Mucosa of rectum (tissue), 2 donors: Measurements from ENCODE around the gene B9D1.
A peak's percentile ranks its signal among the peaks of the same experiment; 100 is the strongest.
"Not testable (repeated sequence)": the region's sequence is repeated elsewhere in the genome, so short reads cannot be mapped to it uniquely, and the experiment has no call there.

Experiments used
- H3K27ac ChIP-seq, 2 donors: one replicate each; pipeline ENCODE4 v1.7.0; 2013; ENCODE audit warnings: inconsistent platforms in 2 of 2, low read depth in 2 of 2, low read length in 2 of 2
- H3K27me3 ChIP-seq, 2 donors: one replicate each; pipeline ENCODE4 v1.7.0; 2013; ENCODE audit warnings: low read length in 2 of 2; ENCODE audit not compliant: control insufficient read depth in 2 of 2, insufficient read depth in 2 of 2
- H3K36me3 ChIP-seq, 2 donors: one replicate each; pipeline ENCODE4 v1.7.0; 2013; ENCODE audit warnings: low read length in 2 of 2; ENCODE audit not compliant: control insufficient read depth in 2 of 2, insufficient read depth in 2 of 2
- H3K4me1 ChIP-seq, 2 donors: one replicate each; pipeline ENCODE4 v1.7.0; 2013; ENCODE audit warnings: low read length in 2 of 2, mild to moderate bottlenecking in 1 of 2; ENCODE audit not compliant: control insufficient read depth in 2 of 2, insufficient read depth in 2 of 2
- H3K4me3 ChIP-seq, 2 donors: one replicate each; pipeline ENCODE4 v1.7.0; 2013; ENCODE audit warnings: low read length in 2 of 2
- H3K9ac ChIP-seq, 2 donors: one replicate each; pipeline ENCODE4 v1.7.0; 2013; ENCODE audit warnings: low read length in 2 of 2, low read depth in 1 of 2, mild to moderate bottlenecking in 1 of 2
- H3K9me3 ChIP-seq, 2 donors: one replicate each; pipeline ENCODE4 v1.7.0; 2013; ENCODE audit warnings: low read length in 2 of 2; ENCODE audit not compliant: control insufficient read depth in 2 of 2
- donor health status: healthy.
- donor health status: Normal muscosa, but diverticular disease.

B9D1 gene

DNA sequence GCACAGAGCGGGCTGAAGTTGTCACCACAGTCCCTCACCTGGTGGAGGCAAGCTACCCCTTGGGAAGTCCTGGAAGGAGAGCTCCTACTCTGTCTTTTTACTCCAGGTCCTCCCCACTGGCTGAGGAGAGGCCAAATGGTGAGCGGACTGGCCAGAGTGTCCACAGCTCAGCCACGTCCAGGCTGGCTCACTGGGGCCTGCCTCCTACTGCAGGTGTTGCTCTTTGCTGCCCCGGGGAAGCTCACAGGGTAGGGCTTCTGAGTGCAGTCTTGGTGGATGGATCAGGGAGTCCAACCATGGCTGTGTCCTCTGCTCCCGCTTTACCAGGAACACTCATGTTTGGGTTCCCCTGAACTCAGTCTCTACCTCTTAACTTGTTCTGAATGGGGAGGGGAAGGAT, 2.7 kb downstream of the B9D1 start:
- peaks cover 0 to 4% of the 10 kb centered on the region in 2 donors for H3K36me3 ChIP-seq
- no peak overlapping the region for H3K27ac ChIP-seq
- peaks cover 6 to 11% of the 10 kb centered on the region in 2 donors for H3K4me1 ChIP-seq
- H3K9ac ChIP-seq: no peak overlapping the region
- H3K27me3 ChIP-seq: no peaks in the 10 kb centered on the region
- H3K4me3 ChIP-seq: no peak overlapping the region
- H3K9me3 ChIP-seq: no peaks in the 10 kb centered on the region

DNA sequence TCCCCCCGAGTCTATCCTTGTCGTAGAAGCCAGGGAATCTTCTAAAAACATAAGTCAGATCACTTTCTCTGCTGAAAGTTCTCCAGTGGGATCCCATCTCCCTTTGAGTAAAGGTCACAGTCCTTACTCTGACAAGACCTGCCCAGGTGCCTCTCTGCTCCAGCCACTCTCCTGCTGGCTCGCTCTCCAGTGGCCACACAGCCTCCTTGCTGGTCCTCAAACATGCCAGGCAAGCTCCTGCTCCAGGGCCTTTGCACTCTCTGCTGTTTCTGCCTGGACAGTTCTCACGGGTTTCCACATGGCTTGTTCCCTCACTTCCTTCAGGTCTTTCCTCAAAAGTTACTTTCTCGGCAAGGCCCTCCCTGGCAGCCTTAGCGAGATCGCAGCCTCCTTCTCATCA, 3.4 kb downstream of the B9D1 start:
- H3K27me3 ChIP-seq: no peaks in the 10 kb centered on the region
- no peaks in the 10 kb centered on the region for H3K9me3 ChIP-seq
- H3K9ac ChIP-seq: no peak overlapping the region
- no peak overlapping the region for H3K27ac ChIP-seq
- H3K36me3 ChIP-seq: peaks cover 0 to 4% of the 10 kb centered on the region in 2 donors
- peaks cover 6 to 11% of the 10 kb centered on the region in 2 donors for H3K4me1 ChIP-seq
- no peak overlapping the region for H3K4me3 ChIP-seq

DNA sequence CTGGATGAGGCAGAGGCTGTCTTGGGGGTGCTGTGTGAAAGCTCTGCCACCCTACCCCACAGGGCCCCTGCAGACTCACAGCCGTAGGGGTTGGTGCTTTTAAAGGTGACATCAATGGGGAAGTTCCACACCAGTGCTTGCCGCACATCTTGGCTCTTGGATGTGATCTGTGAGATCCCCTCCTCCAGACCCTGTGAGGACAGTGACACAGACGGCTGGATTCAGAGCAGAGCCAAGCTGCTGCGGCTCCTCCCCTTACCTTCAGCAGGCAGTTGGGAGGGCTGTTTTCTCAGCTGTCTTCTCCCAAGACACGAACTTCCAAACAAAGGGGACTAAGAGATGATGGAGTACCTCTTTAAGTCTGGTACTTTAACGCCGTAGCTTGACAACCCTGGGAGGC, 4.8 kb downstream of the B9D1 start:
- Histone ChIP-seq H3K27me3 (no peaks in the 10 kb centered on the region), H3K27ac (no peak overlapping the region), H3K36me3 (peaks cover 0 to 4% of the 10 kb centered on the region in 2 donors), H3K4me1 (peaks cover 6% of the 10 kb centered on the region in 2 donors), H3K9me3 (no peaks in the 10 kb centered on the region), H3K4me3 (no peak overlapping the region), H3K9ac (no peak overlapping the region)

DNA sequence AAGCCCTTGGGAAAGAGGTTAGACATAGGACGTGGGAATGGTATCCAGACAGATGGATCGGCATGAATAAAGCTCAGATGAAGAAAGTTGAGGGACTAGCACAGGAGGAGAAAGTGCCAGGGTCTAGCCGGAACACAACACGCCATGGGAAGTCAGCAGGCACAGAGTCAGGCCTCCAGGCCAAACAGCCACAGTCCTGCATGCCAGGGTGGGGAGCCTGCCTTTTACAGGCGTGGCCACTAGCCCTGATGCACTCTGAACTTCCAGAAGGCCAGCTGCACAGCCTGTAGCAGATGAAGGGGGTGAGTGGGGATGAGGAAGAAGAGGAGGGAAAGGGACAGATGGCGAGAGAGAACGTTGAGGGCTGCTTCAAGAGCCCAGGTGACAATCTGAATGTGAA, 5.2 kb downstream of the B9D1 start:
- peaks cover 0 to 4% of the 10 kb centered on the region in 2 donors for H3K36me3 ChIP-seq
- H3K27ac ChIP-seq: no peak overlapping the region
- H3K27me3 ChIP-seq: no peaks in the 10 kb centered on the region
- H3K4me3 ChIP-seq: no peak overlapping the region
- H3K9me3 ChIP-seq: no peaks in the 10 kb centered on the region
- no peak overlapping the region for H3K9ac ChIP-seq
- peaks cover 6% of the 10 kb centered on the region in 2 donors for H3K4me1 ChIP-seq

DNA sequence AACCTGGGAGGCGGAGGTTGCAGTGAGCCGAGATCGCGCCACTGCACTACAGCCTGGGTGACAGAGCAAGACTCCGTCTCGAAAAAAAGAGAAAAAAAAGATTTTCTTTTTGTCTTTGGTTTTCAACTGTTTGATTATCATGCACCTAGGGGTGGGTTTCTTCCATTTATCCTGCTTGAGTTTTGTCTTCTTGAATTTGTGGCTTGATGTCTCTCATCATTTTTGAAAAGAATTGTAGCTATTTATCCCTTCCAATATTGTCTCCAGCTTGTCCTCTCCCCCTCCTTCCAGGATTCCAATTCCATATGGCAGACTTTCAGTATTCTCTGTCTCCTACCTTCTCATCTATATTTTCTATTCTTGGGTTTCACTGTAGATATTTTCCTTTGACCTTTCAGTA, 7.8 kb downstream of the B9D1 start:
- Histone ChIP-seq H3K4me1 (no peaks in the 10 kb centered on the region), H3K36me3 (peaks cover 0 to 4% of the 10 kb centered on the region in 2 donors), H3K27ac (no peak overlapping the region), H3K9me3 (no peaks in the 10 kb centered on the region), H3K9ac (no peak overlapping the region), H3K4me3 (no peak overlapping the region), H3K27me3 (no peaks in the 10 kb centered on the region)

DNA sequence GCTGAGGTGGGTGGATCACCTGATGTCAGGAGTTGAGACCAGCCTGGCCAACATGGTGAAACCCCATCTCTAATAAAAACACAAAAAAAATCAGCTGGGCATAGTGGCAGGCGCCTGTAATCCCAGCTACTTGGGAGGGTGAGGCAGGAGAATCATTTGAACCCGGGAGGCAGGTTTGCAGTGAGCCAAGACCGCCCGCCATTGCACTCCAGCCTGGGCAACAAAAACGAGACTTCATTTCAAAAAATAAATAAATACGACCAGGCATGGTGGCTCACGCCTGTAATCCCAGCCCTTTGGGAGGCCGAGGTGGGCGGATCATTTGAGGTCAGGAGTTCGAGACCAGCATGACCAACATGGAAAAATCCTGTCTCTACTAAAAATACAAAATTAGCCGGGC, 9.1 kb downstream of the B9D1 start:
- not testable (repeated sequence) for H3K36me3 ChIP-seq, H3K9me3 ChIP-seq, H3K27ac ChIP-seq, H3K4me3 ChIP-seq, H3K4me1 ChIP-seq, H3K27me3 ChIP-seq, H3K9ac ChIP-seq

DNA sequence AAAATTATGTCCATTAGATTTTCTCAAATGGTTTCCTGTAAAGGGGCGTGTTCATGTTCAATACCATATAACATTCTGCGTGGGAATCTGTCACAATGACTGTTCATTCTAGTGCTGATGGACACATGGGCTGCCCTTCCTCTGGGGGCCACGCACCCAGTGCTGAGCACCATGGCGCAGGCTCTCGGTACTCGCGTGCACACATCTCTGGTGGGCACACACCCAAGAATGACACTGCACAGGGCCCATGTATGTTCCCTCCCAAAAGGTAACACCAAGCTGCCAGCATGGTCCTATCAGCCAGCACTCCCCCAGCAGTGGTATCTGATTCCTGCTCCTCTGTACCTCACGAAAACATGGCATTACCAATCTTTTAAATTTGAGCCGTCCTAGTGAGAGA, 13.7 kb downstream of the B9D1 start:
- no peak overlapping the region for H3K9ac ChIP-seq
- no peak overlapping the region for H3K4me3 ChIP-seq
- no peaks in the 10 kb centered on the region for H3K36me3 ChIP-seq
- H3K27me3 ChIP-seq: no peaks in the 10 kb centered on the region
- H3K27ac ChIP-seq: no peak overlapping the region
- H3K9me3 ChIP-seq: no peaks in the 10 kb centered on the region
- H3K4me1 ChIP-seq: peaks cover 0 to 14% of the 10 kb centered on the region in 2 donors

DNA sequence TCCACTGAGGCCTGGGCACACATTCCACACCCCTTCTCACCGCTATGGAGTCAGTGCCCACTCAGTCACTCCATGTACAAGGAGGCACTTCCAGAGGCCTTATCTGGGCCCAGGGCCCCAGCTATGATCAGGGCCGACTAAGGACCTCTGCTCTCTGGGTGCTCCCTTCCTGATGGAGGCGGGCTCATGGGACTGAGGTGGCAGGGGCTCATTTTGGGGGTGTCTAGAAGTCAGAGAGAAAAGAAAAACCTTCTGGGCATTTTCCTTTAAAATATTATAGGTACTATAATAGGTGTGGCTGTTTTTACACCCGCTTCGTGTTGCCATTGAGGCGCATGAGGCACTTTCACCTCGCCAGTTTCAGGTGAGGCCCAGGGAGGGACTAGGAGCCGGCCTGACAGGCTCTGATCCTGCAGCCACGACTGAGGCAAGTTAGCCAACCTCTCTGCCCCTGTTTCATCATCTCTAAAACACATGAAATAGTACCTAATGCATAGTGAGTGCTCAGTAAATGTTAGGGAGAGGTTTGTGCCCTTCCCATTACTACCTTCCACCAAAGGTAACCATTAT, 14.4 kb downstream of the B9D1 start:
- Histone ChIP-seq H3K27ac (no peak overlapping the region), H3K27me3 (no peaks in the 10 kb centered on the region), H3K4me1 (peaks cover 0 to 14% of the 10 kb centered on the region in 2 donors), H3K4me3 (no peak overlapping the region), H3K36me3 (no peaks in the 10 kb centered on the region), H3K9ac (peak overlapping the region in 1 of 2 donors; percentile 1), H3K9me3 (no peaks in the 10 kb centered on the region)

GRCh38 chr17:19347323-19348080, 15.0 kb downstream of the B9D1 start:
- no peaks in the 10 kb centered on the region for H3K27me3 ChIP-seq
- H3K27ac ChIP-seq: peak overlapping the region in 1 of 2 donors; percentile 26
- no peaks in the 10 kb centered on the region for H3K9me3 ChIP-seq
- no peaks in the 10 kb centered on the region for H3K36me3 ChIP-seq
- H3K4me1 ChIP-seq: peaks cover 0 to 14% of the 10 kb centered on the region in 2 donors
- peak overlapping the region in 1 of 2 donors; percentile 22 for H3K9ac ChIP-seq
- no peak overlapping the region for H3K4me3 ChIP-seq

- H3K4me3 ChIP-seq: no peak overlapping the region
- H3K9ac ChIP-seq: peak overlapping the region in 1 of 2 donors; percentile 22
- H3K9me3 ChIP-seq: no peaks in the 10 kb centered on the region
- peaks cover 0 to 14% of the 10 kb centered on the region in 2 donors for H3K4me1 ChIP-seq
- H3K36me3 ChIP-seq: no peaks in the 10 kb centered on the region
- no peaks in the 10 kb centered on the region for H3K27me3 ChIP-seq
- H3K27ac ChIP-seq: peak overlapping the region; percentile 23 to 26
Measured at GRCh38 chr17:19346351-19347255, 15.9 kb downstream of the B9D1 start.
